ENCODE data around the gene GOLGA6D. TPM values are rescaled to one million over a fixed set of nuclear protein-coding genes. Genes with fewer than 3 reads are reported as not detected.
"Not testable (repeated sequence)": the region's sequence is repeated elsewhere in the genome, so short reads cannot be mapped to it uniquely, and the experiment has no call there.

The GOLGA6D gene
- total RNA-seq, 1 experiment from 2014 or later, result not detected

GRCh38 chr15:75338661-75339240, 56.1 kb downstream of the GOLGA6D start:
- H3K4me2 ChIP-seq (ENCODE audit: low read length), result no peak overlapping the region
- no peak overlapping the region for H3K4me3 ChIP-seq (ENCODE audit: low read length)
- H3K36me3 ChIP-seq (ENCODE audit: low read depth, low read length), result no peaks in the 10 kb centered on the region; the same call in 1 of the 2 replicates
- ChIA-PET POLR2A (ENCODE audit: unreplicated experiment) (no interaction called here), CTCF (no interaction called here)
- intact Hi-C loops (cut with micrococcal nuclease), result no loop called here
- ATAC-seq (no peak), DNase-seq (no peak)
- no peak overlapping the region for H3K27ac ChIP-seq (ENCODE audit: low read length)
- peaks cover 6% of the 10 kb centered on the region for H3K79me2 ChIP-seq (ENCODE audit: low read length)
- no peak overlapping the region for H2AFZ ChIP-seq (ENCODE audit: low read length)
- no TSS peak for BruUV-seq (replicated peaks)
- H3F3A ChIP-seq (ENCODE audit: low read length, unreplicated experiment), result no peaks in the 10 kb centered on the region
- H3K4me1 ChIP-seq (ENCODE audit: insufficient read depth, low read length), result peaks cover 16% of the 10 kb centered on the region
- TF ChIP-seq CTCF (conservative IDR thresholded peaks at IDR 0.05; ENCODE audit: low read depth, low read length) (no peak), EZH2phosphoT487 (IDR thresholded peaks at IDR 0.05; ENCODE audit: borderline replicate concordance, low read length) (no peak), EZH2 (IDR thresholded peaks at IDR 0.05; ENCODE audit: low read length, unreplicated experiment) (no peak)
- no peaks in the 10 kb centered on the region for H3K27me3 ChIP-seq (ENCODE audit: low read length)
- H4K20me1 ChIP-seq (ENCODE audit: low read length), result no peaks in the 10 kb centered on the region
- no peaks in the 10 kb centered on the region for H3K9me2 ChIP-seq (replicated peaks; ENCODE audit: low read length)
- H3K9ac ChIP-seq (ENCODE audit: low read length), result no peak overlapping the region
- no peaks in the 10 kb centered on the region for H3K9me3 ChIP-seq (ENCODE audit: low read length)

- Histone ChIP-seq H3K9ac (ENCODE audit: low read length) (no peak overlapping the region), H3K36me3 (ENCODE audit: low read depth, low read length) (no peaks in the 10 kb centered on the region; the same call in 1 of the 2 replicates), H3K9me2 (replicated peaks; ENCODE audit: low read length) (no peaks in the 10 kb centered on the region), H3K9me3 (ENCODE audit: low read length) (no peaks in the 10 kb centered on the region), H2AFZ (ENCODE audit: low read length) (no peak overlapping the region), H3K4me3 (ENCODE audit: low read length) (no peak overlapping the region), H3K27ac (ENCODE audit: low read length) (no peak overlapping the region), H3K27me3 (ENCODE audit: low read length) (no peaks in the 10 kb centered on the region), H3K79me2 (ENCODE audit: low read length) (peaks cover 6% of the 10 kb centered on the region), H3K4me2 (ENCODE audit: low read length) (no peak overlapping the region), H3F3A (ENCODE audit: low read length, unreplicated experiment) (no peaks in the 10 kb centered on the region), H4K20me1 (ENCODE audit: low read length) (no peaks in the 10 kb centered on the region), H3K4me1 (ENCODE audit: insufficient read depth, low read length) (peaks cover 16% of the 10 kb centered on the region)
- POLR2A ChIA-PET (ENCODE audit: unreplicated experiment), result no interaction called here
- TF ChIP-seq EZH2phosphoT487 (IDR thresholded peaks at IDR 0.05; ENCODE audit: borderline replicate concordance, low read length), result no peak
- TF ChIP-seq EZH2 (IDR thresholded peaks at IDR 0.05; ENCODE audit: low read length, unreplicated experiment), result no peak
- TF ChIP-seq CTCF (conservative IDR thresholded peaks at IDR 0.05; ENCODE audit: low read depth, low read length), result no peak
- ATAC-seq (no peak), DNase-seq (no peak)
- intact Hi-C loops (cut with micrococcal nuclease), result no loop called here
- CTCF ChIA-PET, result no interaction called here
- BruUV-seq (replicated peaks), result no TSS peak
Observed at GRCh38 chr15:75339531-75340240, 57.1 kb downstream of the GOLGA6D start.

GRCh38 chr15:75342221-75342620, 59.6 kb downstream of the GOLGA6D start:
- Histone ChIP-seq H3K27ac (ENCODE audit: low read length) (no peak overlapping the region), H3K4me2 (ENCODE audit: low read length) (no peak overlapping the region), H3K36me3 (ENCODE audit: low read depth, low read length) (no peaks in the 10 kb centered on the region; the same call in 1 of the 2 replicates), H2AFZ (ENCODE audit: low read length) (no peak overlapping the region), H3K79me2 (ENCODE audit: low read length) (no peaks in the 10 kb centered on the region), H3K4me3 (ENCODE audit: low read length) (no peak overlapping the region), H3K27me3 (ENCODE audit: low read length) (no peaks in the 10 kb centered on the region), H3K9ac (ENCODE audit: low read length) (no peak overlapping the region), H3K9me2 (replicated peaks; ENCODE audit: low read length) (no peaks in the 10 kb centered on the region), H3F3A (ENCODE audit: low read length, unreplicated experiment) (no peaks in the 10 kb centered on the region), H4K20me1 (ENCODE audit: low read length) (no peaks in the 10 kb centered on the region), H3K4me1 (ENCODE audit: insufficient read depth, low read length) (no peaks in the 10 kb centered on the region), H3K9me3 (ENCODE audit: low read length) (no peaks in the 10 kb centered on the region)
- CTCF ChIA-PET, result no interaction called here
- no peak for ATAC-seq
- BruUV-seq (replicated peaks), result no TSS peak
- DNase-seq, result no peak
- TF ChIP-seq EZH2phosphoT487 (IDR thresholded peaks at IDR 0.05; ENCODE audit: borderline replicate concordance, low read length), result no peak
- TF ChIP-seq CTCF (conservative IDR thresholded peaks at IDR 0.05; ENCODE audit: low read depth, low read length), result no peak
- no peak for TF ChIP-seq EZH2 (IDR thresholded peaks at IDR 0.05; ENCODE audit: low read length, unreplicated experiment)
- intact Hi-C loops (cut with micrococcal nuclease), result no loop called here
- POLR2A ChIA-PET (ENCODE audit: unreplicated experiment), result no interaction called here

GRCh38 chr15:75343953-75344352, 61.3 kb downstream of the GOLGA6D start:
- intact Hi-C loops (cut with micrococcal nuclease); H3K27me3 ChIP-seq (ENCODE audit: low read length); H3F3A ChIP-seq (ENCODE audit: low read length, unreplicated experiment); POLR2A ChIA-PET (ENCODE audit: unreplicated experiment); DNase-seq; H3K27ac ChIP-seq (ENCODE audit: low read length); H3K4me3 ChIP-seq (ENCODE audit: low read length); H4K20me1 ChIP-seq (ENCODE audit: low read length); H3K79me2 ChIP-seq (ENCODE audit: low read length); CTCF ChIA-PET; BruUV-seq (replicated peaks); H3K9ac ChIP-seq (ENCODE audit: low read length); H3K4me1 ChIP-seq (ENCODE audit: insufficient read depth, low read length); H3K9me3 ChIP-seq (ENCODE audit: low read length); H3K9me2 ChIP-seq (replicated peaks; ENCODE audit: low read length); H3K4me2 ChIP-seq (ENCODE audit: low read length); H3K36me3 ChIP-seq (ENCODE audit: low read depth, low read length); H2AFZ ChIP-seq (ENCODE audit: low read length); ATAC-seq: not testable (repeated sequence)

Data from PC-3 (cell line).